Astrocyte (in vitro differentiated cells and primary cell): ENCODE data around the gene MYO1G. TPM values are rescaled to one million over a fixed set of nuclear protein-coding genes. Genes with fewer than 3 reads are reported as not detected.

Experiments used
- DNase-seq: peaks from one replicate; pipeline ENCODE4 v3.0.0-alpha.2; 2010; ENCODE audit warnings: low read depth
- FAIRE-seq: peaks from 2 replicates; lab custom pipeline; 2011; peaks lifted over from hg19 to GRCh38; lab: Jason Lieb, UNC
- H2AFZ ChIP-seq: 2 replicates; pipeline ENCODE4 v1.6.0; 2012; ENCODE audit warnings: low read depth, low read length, inconsistent platforms
- H3K27ac ChIP-seq: 2 replicates; pipeline ENCODE4 v1.5.1; 2011; ENCODE audit warnings: low read depth, low read length, inconsistent platforms
- H3K27me3 ChIP-seq: 2 replicates; pipeline ENCODE4 v1.6.0; 2011; ENCODE audit warnings: low read length, inconsistent platforms; ENCODE audit not compliant: insufficient read depth
- H3K36me3 ChIP-seq: 2 replicates; pipeline ENCODE4 v1.5.1; 2011; ENCODE audit warnings: low read length, inconsistent platforms; ENCODE audit not compliant: insufficient read depth
- H3K4me1 ChIP-seq: 2 replicates; pipeline ENCODE4 v1.5.1; 2011; ENCODE audit warnings: low read length, inconsistent platforms; ENCODE audit not compliant: insufficient read depth
- H3K4me2 ChIP-seq: 2 replicates; pipeline ENCODE4 v1.6.0; 2012; ENCODE audit warnings: low read length, inconsistent platforms
- H3K4me3 ChIP-seq: 2 replicates; pipeline ENCODE4 v1.5.1; 2011; ENCODE audit warnings: low read depth, mild to moderate bottlenecking, low read length, inconsistent platforms; ENCODE audit not compliant: insufficient read depth
- H3K79me2 ChIP-seq: 2 replicates; pipeline ENCODE4 v1.6.0; 2012; ENCODE audit warnings: mild to moderate bottlenecking, low read length, inconsistent platforms; ENCODE audit not compliant: insufficient read depth
- H3K9ac ChIP-seq: 2 replicates; pipeline ENCODE4 v1.6.0; 2012; ENCODE audit warnings: mild to moderate bottlenecking, low read length, inconsistent platforms
- H3K9me3 ChIP-seq: 2 replicates; pipeline ENCODE4 v1.5.1; 2012; ENCODE audit warnings: low read depth, mild to moderate bottlenecking, low read length, inconsistent platforms; ENCODE audit not compliant: insufficient read depth
- H4K20me1 ChIP-seq: 2 replicates; pipeline ENCODE4 v1.6.0; 2012; ENCODE audit warnings: low read length, inconsistent platforms; ENCODE audit not compliant: insufficient read depth
- H3K27ac Mint-ChIP-seq: one replicate; pipeline ENCODE4 v1.8.0; 2021; ENCODE audit warnings: mild to moderate bottlenecking, mixed read lengths; ENCODE audit not compliant: unreplicated experiment
- H3K27me3 Mint-ChIP-seq: one replicate; pipeline ENCODE4 v1.8.0; 2021; ENCODE audit warnings: low read depth, mixed read lengths; ENCODE audit not compliant: unreplicated experiment
- H3K36me3 Mint-ChIP-seq: one replicate; pipeline ENCODE4 v1.8.0; 2021; ENCODE audit warnings: low read depth, mixed read lengths; ENCODE audit not compliant: unreplicated experiment
- H3K4me1 Mint-ChIP-seq: one replicate; pipeline ENCODE4 v1.8.0; 2021; ENCODE audit warnings: low read depth, mixed read lengths; ENCODE audit not compliant: unreplicated experiment
- H3K4me3 Mint-ChIP-seq: one replicate; pipeline ENCODE4 v1.8.0; 2021; ENCODE audit warnings: mild to moderate bottlenecking, moderate library complexity, mixed read lengths; ENCODE audit not compliant: unreplicated experiment
- H3K9me3 Mint-ChIP-seq: one replicate; pipeline ENCODE4 v1.8.0; 2021; ENCODE audit warnings: mild to moderate bottlenecking, mixed read lengths; ENCODE audit not compliant: unreplicated experiment
- EZH2 ChIP-seq: IDR thresholded peaks from 2 replicates; pipeline ENCODE4 v1.6.1; 2012; ENCODE audit warnings: mild to moderate bottlenecking, low read length, inconsistent platforms; ENCODE audit not compliant: insufficient read depth
- total RNA-seq: library from RNA; stranded (reverse); gene quantifications from 2 replicates; pipeline ENCODE4 v1.2.1, GENCODE V29; 2021
- TF ChIP-seq, protein P1 (sequence below): IDR thresholded peaks from 2 replicates; pipeline ENCODE4 v1.5.1; 2011; ENCODE audit warnings: low read depth, mild to moderate bottlenecking, inconsistent platforms, low read length, moderate library complexity; ENCODE audit not compliant: insufficient read depth

MYO1G gene
- total RNA-seq, 1 donor from 2014 or later: 0.11 TPM

DNA sequence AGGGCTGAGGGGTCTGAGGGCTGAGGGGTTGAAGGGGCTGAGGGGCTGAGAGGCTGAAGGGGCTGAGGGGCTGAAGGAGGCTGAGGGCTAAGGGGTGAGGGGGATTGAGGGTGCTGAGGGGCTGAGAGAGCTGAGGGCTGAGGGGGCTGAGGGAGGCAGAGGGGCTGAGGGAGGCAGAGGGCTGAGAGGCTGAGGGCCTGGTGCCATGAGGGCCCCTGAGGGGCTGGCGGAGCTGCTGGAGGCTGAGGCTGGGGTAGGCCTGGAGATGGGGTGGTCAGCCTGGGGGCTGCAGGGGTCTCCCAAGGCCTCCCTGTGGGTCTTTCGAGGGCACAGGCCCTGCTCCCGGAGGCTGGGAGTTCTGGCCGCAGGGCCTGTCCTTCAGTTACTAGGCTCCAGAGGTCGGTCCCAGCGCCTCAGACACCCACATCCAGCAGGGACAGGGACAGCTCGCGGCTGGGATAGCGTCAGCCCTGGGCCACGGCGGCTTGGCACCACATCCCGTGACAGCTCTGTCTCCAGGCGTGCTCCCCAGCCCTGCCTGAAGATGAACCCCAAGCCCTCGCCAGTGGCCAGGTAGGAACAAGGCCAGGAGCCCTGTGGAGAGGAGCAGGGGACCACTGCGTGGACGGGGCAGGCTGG, 16.9 kb downstream of the MYO1G start:
- H3K4me2 ChIP-seq: peak overlapping the region; percentile 85
- no peaks in the 10 kb centered on the region for H4K20me1 ChIP-seq
- Mint-ChIP-seq H3K4me1 (no peaks in the 10 kb centered on the region), H3K27ac (no peak overlapping the region), H3K36me3 (no peaks in the 10 kb centered on the region), H3K4me3 (no peak overlapping the region), H3K9me3 (no peaks in the 10 kb centered on the region), H3K27me3 (peaks cover 33% of the 10 kb centered on the region)
- H3K27ac ChIP-seq: no peak overlapping the region
- no peak for FAIRE-seq
- no peaks in the 10 kb centered on the region for H3K9me3 ChIP-seq
- no peaks in the 10 kb centered on the region for H3K36me3 ChIP-seq
- peak overlapping the region; percentile 92 for H2AFZ ChIP-seq
- peak overlapping the region; percentile 27 for H3K9ac ChIP-seq
- no peaks in the 10 kb centered on the region for H3K79me2 ChIP-seq
- H3K4me1 ChIP-seq: peaks cover 6% of the 10 kb centered on the region
- H3K4me3 ChIP-seq: peak overlapping the region; percentile 28
- no peaks in the 10 kb centered on the region for H3K27me3 ChIP-seq
- TF ChIP-seq, protein P1, sequence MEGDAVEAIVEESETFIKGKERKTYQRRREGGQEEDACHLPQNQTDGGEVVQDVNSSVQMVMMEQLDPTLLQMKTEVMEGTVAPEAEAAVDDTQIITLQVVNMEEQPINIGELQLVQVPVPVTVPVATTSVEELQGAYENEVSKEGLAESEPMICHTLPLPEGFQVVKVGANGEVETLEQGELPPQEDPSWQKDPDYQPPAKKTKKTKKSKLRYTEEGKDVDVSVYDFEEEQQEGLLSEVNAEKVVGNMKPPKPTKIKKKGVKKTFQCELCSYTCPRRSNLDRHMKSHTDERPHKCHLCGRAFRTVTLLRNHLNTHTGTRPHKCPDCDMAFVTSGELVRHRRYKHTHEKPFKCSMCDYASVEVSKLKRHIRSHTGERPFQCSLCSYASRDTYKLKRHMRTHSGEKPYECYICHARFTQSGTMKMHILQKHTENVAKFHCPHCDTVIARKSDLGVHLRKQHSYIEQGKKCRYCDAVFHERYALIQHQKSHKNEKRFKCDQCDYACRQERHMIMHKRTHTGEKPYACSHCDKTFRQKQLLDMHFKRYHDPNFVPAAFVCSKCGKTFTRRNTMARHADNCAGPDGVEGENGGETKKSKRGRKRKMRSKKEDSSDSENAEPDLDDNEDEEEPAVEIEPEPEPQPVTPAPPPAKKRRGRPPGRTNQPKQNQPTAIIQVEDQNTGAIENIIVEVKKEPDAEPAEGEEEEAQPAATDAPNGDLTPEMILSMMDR: no peak
- no peak for TF ChIP-seq EZH2
- no peak for DNase-seq

DNA sequence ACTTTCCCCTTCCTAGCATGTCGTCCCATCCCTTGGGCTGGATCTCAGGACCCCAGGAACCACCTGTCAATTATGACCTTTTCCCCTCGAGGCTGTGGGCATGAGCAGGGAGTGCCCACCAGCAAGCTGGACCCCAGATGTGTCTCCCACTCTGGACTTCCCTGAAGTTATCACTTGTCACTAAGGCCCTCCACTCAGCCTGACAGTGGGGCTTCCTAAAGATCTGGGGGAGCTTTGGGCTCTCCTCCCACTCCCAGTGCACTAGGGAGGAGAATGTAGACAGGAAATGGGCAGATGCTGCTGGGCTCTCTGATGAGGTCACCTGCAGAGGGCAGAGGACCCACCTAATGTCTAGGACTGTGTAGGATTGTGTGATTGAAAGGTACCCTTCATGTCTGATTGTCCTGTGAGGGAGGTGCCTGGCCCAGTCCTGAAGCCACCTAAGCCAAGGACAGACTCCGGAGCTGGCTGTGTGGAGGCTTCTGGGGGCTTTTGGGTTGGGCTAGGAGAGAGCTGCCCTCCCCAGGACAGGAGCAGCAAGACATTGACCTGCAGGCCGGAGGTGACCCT, 18.7 kb downstream of the MYO1G start:
- DNase-seq: no peak
- peaks cover 6% of the 10 kb centered on the region for H3K4me1 ChIP-seq
- H3K36me3 ChIP-seq: no peaks in the 10 kb centered on the region
- no peak for FAIRE-seq
- no peak for TF ChIP-seq EZH2
- TF ChIP-seq, protein P1: no peak
- H3K27me3 ChIP-seq: no peaks in the 10 kb centered on the region
- H3K27me3 Mint-ChIP-seq: peaks cover 27% of the 10 kb centered on the region
- H3K9me3 ChIP-seq: no peaks in the 10 kb centered on the region
- no peaks in the 10 kb centered on the region for H4K20me1 ChIP-seq
- no peak overlapping the region for H3K4me2 ChIP-seq
- no peaks in the 10 kb centered on the region for H3K9me3 Mint-ChIP-seq
- peak overlapping the region; percentile 59 for H3K27ac Mint-ChIP-seq
- H3K27ac ChIP-seq: no peak overlapping the region
- no peaks in the 10 kb centered on the region for H3K79me2 ChIP-seq
- H3K4me3 Mint-ChIP-seq: no peak overlapping the region
- H3K4me1 Mint-ChIP-seq: peaks cover 4% of the 10 kb centered on the region
- no peak overlapping the region for H2AFZ ChIP-seq
- no peaks in the 10 kb centered on the region for H3K36me3 Mint-ChIP-seq
- H3K9ac ChIP-seq: no peak overlapping the region
- H3K4me3 ChIP-seq: no peak overlapping the region

DNA sequence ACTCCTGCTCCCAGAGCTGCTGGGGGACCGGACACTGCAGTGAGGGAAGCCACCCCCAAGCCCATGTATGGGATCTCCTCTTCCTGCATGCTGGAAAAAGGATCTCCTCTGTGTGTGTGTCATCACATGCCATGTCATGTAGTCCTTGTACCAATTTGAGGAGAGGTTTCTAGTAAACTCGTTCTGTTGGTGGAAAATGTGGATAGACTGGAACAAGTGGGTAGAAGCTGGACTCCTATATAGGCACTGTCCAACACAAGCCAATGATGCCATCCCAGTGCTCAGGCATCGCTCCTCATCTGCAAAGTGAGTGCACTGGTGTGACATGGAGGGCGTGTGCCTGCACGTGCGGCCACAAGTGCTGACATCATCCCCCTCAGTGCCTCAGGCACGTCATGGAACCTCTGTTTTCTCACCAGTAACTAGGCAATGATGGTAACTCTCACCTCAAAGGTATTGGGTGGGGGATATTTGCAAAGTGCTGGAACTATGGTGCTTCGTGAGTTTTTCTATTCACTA, 19.3 kb downstream of the MYO1G start:
- H2AFZ ChIP-seq: no peak overlapping the region
- H3K79me2 ChIP-seq: no peaks in the 10 kb centered on the region
- DNase-seq (no peak), FAIRE-seq (no peak)
- H3K4me3 Mint-ChIP-seq: no peak overlapping the region
- no peaks in the 10 kb centered on the region for H3K36me3 Mint-ChIP-seq
- TF ChIP-seq, protein P1: no peak
- peaks cover 26% of the 10 kb centered on the region for H3K27me3 Mint-ChIP-seq
- no peaks in the 10 kb centered on the region for H3K27me3 ChIP-seq
- H3K27ac ChIP-seq: no peak overlapping the region
- H3K27ac Mint-ChIP-seq: no peak overlapping the region
- H3K9ac ChIP-seq: no peak overlapping the region
- H3K36me3 ChIP-seq: no peaks in the 10 kb centered on the region
- no peak overlapping the region for H3K4me2 ChIP-seq
- H3K9me3 Mint-ChIP-seq: peaks cover 2% of the 10 kb centered on the region
- H3K4me1 ChIP-seq: peaks cover 6% of the 10 kb centered on the region
- H3K9me3 ChIP-seq: no peaks in the 10 kb centered on the region
- H4K20me1 ChIP-seq: no peaks in the 10 kb centered on the region
- peaks cover 7% of the 10 kb centered on the region for H3K4me1 Mint-ChIP-seq
- H3K4me3 ChIP-seq: no peak overlapping the region
